Lung (tissue), 12 donors: ENCODE results near the gene FRMD8. TPM values are rescaled to one million over a fixed set of nuclear protein-coding genes. Genes with fewer than 3 reads are reported as not detected.

ENCODE experiments used
- ATAC-seq: fragments of 200-7000 bp; cut with Tn5 transposase; one replicate; pipeline ENCODE4 v1.9.1; 2020; ENCODE audit warnings: moderate number of reproducible peaks; ENCODE audit not compliant: insufficient read depth, low FRiP score
- DNase-seq, 3 donors: peaks; one replicate each; pipeline ENCODE4 v3.0.0-alpha.2; 2013 to 2017
- H3K27ac ChIP-seq, 2 donors: one replicate each; pipeline ENCODE4 v1.5.1; 2013; ENCODE audit warnings: mild to moderate bottlenecking in 2 of 2, moderate library complexity in 2 of 2, control low read depth in 1 of 2, inconsistent platforms in 1 of 2, low read depth in 1 of 2, low read length in 1 of 2
- H3K27me3 ChIP-seq, 3 donors: one replicate each; pipeline ENCODE4 v1.5.1; 2013; ENCODE audit warnings: low read length in 2 of 3; ENCODE audit not compliant: control insufficient read depth in 3 of 3, insufficient read depth in 3 of 3
- H3K36me3 ChIP-seq, 4 donors: one replicate each; pipeline ENCODE4 v1.5.1; 2013; ENCODE audit warnings: low read length in 4 of 4, mild to moderate bottlenecking in 1 of 4, moderate library complexity in 1 of 4; ENCODE audit not compliant: control insufficient read depth in 4 of 4, insufficient read depth in 4 of 4
- H3K4me1 ChIP-seq, 5 donors: one replicate each; pipeline ENCODE4 v1.5.1; 2013; ENCODE audit warnings: low read length in 5 of 5, mild to moderate bottlenecking in 2 of 5, moderate library complexity in 1 of 5; ENCODE audit not compliant: control insufficient read depth in 5 of 5, insufficient read depth in 5 of 5
- H3K4me3 ChIP-seq: one replicate; pipeline ENCODE4 v1.5.1; 2013; ENCODE audit warnings: mild to moderate bottlenecking, control low read depth, moderate library complexity
- H3K9ac ChIP-seq, 2 donors: one replicate each; pipeline ENCODE4 v1.5.1; 2013; ENCODE audit warnings: low read length in 2 of 2, control low read depth in 1 of 2; ENCODE audit not compliant: insufficient read depth in 1 of 2
- H3K9me3 ChIP-seq, 4 donors: one replicate each; pipeline ENCODE4 v1.5.1; 2013; ENCODE audit warnings: low read length in 3 of 4, mild to moderate bottlenecking in 1 of 4, moderate library complexity in 1 of 4; ENCODE audit not compliant: control insufficient read depth in 4 of 4, insufficient read depth in 3 of 4
- WGBS, 2 donors: extraction: QIAGEN DNeasy Blood & Tissue Kit; methylation state at CpG; one replicate each; pipeline ENCODE4 v1.1.7; 2013; 5-methylcytosine and 5-hydroxymethylcytosine counted together
- polyA plus RNA-seq, 2 donors: library from polyadenylated mRNA; stranded (reverse); fragments of 200-250 nt; gene quantifications; one replicate each; pipeline ENCODE4 v1.2.1, GENCODE V29; 2013
- total RNA-seq, 2 donors: library from RNA; depleted of rRNA in 1 of 2; stranded (reverse); fragments of >200 nt in 1 of 2; gene quantifications; one replicate each; pipeline ENCODE4 v1.2.1, GENCODE V29; 2014 to 2021
- TF ChIP-seq, protein P1 (sequence below): IDR thresholded peaks from 2 replicates; pipeline ENCODE4 v1.5.1; 2012; ENCODE audit warnings: mild to moderate bottlenecking; ENCODE audit errors: control extremely low read depth, extremely low read depth
- donor health status: control.
- donor health status: control.
- donor health status: Bipolar disorder and iron deficiency.
- donor health status: healthy.
- donor health status: DM: yes; HTN: yes; CAD: no.

FRMD8 gene
- total and polyA plus RNA-seq, 4 donors: 15.8 to 39.9 (median 22.1) TPM

DNA sequence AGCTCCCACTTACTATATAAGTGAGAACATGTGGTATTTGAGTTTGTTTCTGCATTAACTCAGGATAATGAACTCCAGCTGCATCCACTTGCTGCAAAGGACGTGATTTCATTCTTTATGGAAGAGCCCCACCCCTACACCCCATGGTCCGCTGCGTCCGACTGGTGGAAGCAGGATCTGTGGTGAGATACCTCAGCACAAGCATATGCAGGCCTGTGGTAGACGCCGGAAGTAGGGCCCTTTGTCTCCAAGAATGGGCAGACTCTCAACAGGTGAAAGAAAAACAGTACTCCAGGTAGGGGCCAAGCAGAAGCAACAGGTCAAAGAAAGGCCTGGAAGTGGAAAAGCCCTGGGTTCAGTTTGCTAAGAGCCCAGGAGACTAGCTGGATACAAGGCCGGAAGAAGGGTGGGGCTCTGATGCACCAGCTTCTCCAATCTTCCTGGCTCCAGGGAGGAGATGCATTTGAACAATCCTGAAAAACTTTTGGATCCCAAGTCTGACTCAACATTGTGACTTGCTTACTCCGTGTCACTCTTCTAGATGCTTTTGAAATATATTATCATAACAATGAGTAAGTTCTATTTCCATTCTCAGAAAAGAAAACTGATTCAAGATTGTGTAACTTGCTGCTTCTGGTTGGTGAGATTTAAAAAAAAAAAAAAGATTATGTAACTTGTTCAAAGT is 66.5 kb downstream of the FRMD8 start:
- Histone ChIP-seq H3K4me1 (peaks cover 0 to 14% (median 6%) of the 10 kb centered on the region in 5 donors), H3K4me3 (no peak overlapping the region), H3K9me3 (no peaks in the 10 kb centered on the region), H3K9ac (no peak overlapping the region), H3K27ac (peak overlapping the region; percentile 21 to 40), H3K27me3 (no peaks in the 10 kb centered on the region), H3K36me3 (no peaks in the 10 kb centered on the region)
- ATAC-seq (no peak), DNase-seq (no peak)
- TF ChIP-seq, protein P1, sequence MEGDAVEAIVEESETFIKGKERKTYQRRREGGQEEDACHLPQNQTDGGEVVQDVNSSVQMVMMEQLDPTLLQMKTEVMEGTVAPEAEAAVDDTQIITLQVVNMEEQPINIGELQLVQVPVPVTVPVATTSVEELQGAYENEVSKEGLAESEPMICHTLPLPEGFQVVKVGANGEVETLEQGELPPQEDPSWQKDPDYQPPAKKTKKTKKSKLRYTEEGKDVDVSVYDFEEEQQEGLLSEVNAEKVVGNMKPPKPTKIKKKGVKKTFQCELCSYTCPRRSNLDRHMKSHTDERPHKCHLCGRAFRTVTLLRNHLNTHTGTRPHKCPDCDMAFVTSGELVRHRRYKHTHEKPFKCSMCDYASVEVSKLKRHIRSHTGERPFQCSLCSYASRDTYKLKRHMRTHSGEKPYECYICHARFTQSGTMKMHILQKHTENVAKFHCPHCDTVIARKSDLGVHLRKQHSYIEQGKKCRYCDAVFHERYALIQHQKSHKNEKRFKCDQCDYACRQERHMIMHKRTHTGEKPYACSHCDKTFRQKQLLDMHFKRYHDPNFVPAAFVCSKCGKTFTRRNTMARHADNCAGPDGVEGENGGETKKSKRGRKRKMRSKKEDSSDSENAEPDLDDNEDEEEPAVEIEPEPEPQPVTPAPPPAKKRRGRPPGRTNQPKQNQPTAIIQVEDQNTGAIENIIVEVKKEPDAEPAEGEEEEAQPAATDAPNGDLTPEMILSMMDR: no peak
- WGBS, 2 donors: 69 to 70% methylated on average over 8 of the region's 8 CpGs

DNA sequence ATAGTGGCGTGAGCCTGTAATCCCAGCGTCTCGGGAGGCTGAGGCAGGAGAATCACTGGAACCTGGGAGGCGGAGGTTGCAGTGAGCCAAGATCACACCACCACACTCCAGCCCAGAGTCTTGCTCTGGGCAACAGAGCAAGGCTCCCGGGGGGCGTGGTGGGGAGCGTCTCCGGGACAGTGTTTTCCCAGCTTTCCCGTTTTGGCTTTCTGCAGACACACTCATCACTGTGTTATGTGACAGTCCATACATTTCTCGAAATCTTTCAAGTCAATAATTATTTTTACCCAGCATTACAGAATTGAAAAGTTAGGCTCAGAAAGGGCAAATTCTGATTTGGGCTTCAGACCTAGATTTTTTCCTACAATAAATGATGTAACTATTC is 67.9 kb downstream of the FRMD8 start:
- no peak for ATAC-seq

DNA sequence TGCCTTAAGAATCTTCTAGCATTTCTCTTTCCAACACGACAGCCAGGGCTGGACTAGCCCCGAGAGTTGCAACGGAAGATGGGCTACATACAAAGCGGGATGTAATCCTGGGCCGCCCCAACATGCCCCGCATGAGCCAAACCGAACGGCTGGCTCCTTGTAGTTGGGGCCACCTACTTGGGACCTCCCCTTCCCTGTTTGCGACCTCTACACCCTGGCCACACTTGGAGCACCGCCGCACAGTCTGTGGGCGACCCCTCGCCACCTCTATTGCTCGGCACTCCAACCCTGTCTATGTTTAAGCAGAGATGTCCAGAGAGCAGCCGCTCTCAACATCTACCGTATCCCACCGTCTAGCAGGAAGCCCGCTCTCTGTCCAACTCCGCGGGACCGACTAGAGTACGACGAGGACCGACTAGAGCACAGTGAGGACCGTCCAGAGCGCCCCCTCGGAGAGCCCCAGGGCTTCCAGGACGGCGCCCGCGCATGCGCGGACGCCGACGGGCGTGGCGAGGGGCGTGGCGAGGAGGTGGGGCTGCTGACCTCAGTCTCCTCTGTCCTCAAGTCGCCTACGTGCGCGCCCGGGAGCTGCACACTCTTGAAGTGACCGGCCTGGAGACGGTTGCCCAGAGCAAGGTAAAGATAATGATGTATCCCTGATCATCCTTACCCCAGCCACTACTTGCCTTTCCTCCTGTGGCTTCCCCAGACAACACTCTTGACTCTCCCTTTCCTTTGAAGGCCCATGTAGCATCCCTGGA is 68.4 kb downstream of the FRMD8 start:
- no peaks in the 10 kb centered on the region for H3K27me3 ChIP-seq
- ATAC-seq (peak; percentile 89), DNase-seq (peak; percentile 93 to 95 (median 93))
- peak overlapping the region in 1 of 2 donors; percentile 88 for H3K9ac ChIP-seq
- 2 to 3% methylated on average over 47 of the region's 47 CpGs for WGBS, 2 donors
- peak overlapping the region; percentile 34 for H3K4me3 ChIP-seq
- H3K4me1 ChIP-seq: peaks cover 0 to 14% (median 6%) of the 10 kb centered on the region in 5 donors
- TF ChIP-seq, protein P1: no peak
- peak overlapping the region; percentile 57 to 83 for H3K27ac ChIP-seq
- H3K36me3 ChIP-seq: no peaks in the 10 kb centered on the region
- H3K9me3 ChIP-seq: no peaks in the 10 kb centered on the region

More for the DNA sequence above, 67.9 kb downstream of the FRMD8 start:
- Histone ChIP-seq H3K36me3 (no peaks in the 10 kb centered on the region), H3K27ac (peak overlapping the region in 1 of 2 donors; percentile 57), H3K27me3 (no peaks in the 10 kb centered on the region), H3K4me1 (peaks cover 0 to 14% (median 6%) of the 10 kb centered on the region in 5 donors), H3K9me3 (no peaks in the 10 kb centered on the region), H3K9ac (no peak overlapping the region), H3K4me3 (no peak overlapping the region)
- 75 to 82% methylated on average over 10 of the region's 10 CpGs for whole genome bisulfite sequencing, 2 donors
- DNase-seq: no peak
- TF ChIP-seq, protein P1: no peak
